Neural cell (in vitro differentiated cells): ENCODE results near the gene EPHA2.

Experiments used
- EP300 ChIP-seq: fragments of 450-650 bp; conservative IDR thresholded peaks from 2 replicates; pipeline ENCODE4 v1.6.1; 2014; ENCODE audit warnings: antibody characterized with exemption, mild to moderate bottlenecking, moderate library complexity; ENCODE audit not compliant: poor library complexity, severe bottlenecking
- EZH2 ChIP-seq: fragments of 200-600, 300-800 bp; shearing (Covaris generic), sonication (generic); IDR thresholded peaks from 2 replicates; pipeline ENCODE4 v1.6.1; 2014; ENCODE audit warnings: antibody characterized with exemption, low read length, borderline replicate concordance, mild to moderate bottlenecking; ENCODE audit not compliant: insufficient read depth, poor library complexity, severe bottlenecking
- MXI1 ChIP-seq: fragments of 450-650 bp; conservative IDR thresholded peaks from 2 replicates; pipeline ENCODE4 v1.6.1; 2014; ENCODE audit warnings: antibody characterized with exemption, mild to moderate bottlenecking; ENCODE audit not compliant: poor library complexity, severe bottlenecking
- POLR2AphosphoS5 ChIP-seq: IDR thresholded peaks from 2 replicates; pipeline ENCODE4 v1.6.1; 2012
- SMC3 ChIP-seq: fragments of 450-650 bp; conservative IDR thresholded peaks from 2 replicates; pipeline ENCODE4 v1.6.1; 2014; ENCODE audit warnings: antibody characterized with exemption, mild to moderate bottlenecking, moderate library complexity; ENCODE audit not compliant: poor library complexity
- TAF1 ChIP-seq: IDR thresholded peaks from 2 replicates; pipeline ENCODE4 v1.6.1; 2012; ENCODE audit warnings: low read depth
- TF ChIP-seq, protein P1 (sequence below): fragments of 450-650 bp; IDR thresholded peaks from 2 replicates; pipeline ENCODE4 v1.5.1; 2014; ENCODE audit warnings: antibody characterized with exemption, mild to moderate bottlenecking, moderate library complexity; ENCODE audit not compliant: poor library complexity, severe bottlenecking
- TF ChIP-seq, protein P2 (sequence below): IDR thresholded peaks from 2 replicates; pipeline ENCODE4 v1.6.1; 2012; ENCODE audit warnings: borderline replicate concordance

DNA sequence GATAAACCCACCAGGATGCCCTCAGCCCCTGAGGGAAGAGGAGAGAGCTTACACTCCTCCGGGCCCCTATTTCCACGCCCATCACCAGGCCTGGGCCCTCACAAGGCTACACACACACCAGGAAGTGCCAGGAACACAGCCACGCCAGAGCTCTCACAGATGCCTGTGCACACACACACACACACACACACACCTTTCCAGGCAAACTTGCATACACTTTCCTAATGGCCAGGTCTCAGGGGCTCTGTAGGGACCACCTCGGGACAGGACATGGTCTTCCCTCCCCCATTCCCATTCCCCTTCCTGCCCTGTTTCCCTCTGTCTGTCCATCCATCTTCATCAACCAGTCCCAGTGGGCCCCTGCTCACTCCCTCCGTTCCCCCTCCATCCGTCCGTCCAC is 9.7 kb upstream of the EPHA2 start:
- TF ChIP-seq, protein P1, sequence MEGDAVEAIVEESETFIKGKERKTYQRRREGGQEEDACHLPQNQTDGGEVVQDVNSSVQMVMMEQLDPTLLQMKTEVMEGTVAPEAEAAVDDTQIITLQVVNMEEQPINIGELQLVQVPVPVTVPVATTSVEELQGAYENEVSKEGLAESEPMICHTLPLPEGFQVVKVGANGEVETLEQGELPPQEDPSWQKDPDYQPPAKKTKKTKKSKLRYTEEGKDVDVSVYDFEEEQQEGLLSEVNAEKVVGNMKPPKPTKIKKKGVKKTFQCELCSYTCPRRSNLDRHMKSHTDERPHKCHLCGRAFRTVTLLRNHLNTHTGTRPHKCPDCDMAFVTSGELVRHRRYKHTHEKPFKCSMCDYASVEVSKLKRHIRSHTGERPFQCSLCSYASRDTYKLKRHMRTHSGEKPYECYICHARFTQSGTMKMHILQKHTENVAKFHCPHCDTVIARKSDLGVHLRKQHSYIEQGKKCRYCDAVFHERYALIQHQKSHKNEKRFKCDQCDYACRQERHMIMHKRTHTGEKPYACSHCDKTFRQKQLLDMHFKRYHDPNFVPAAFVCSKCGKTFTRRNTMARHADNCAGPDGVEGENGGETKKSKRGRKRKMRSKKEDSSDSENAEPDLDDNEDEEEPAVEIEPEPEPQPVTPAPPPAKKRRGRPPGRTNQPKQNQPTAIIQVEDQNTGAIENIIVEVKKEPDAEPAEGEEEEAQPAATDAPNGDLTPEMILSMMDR, result no peak
- no peak for TF ChIP-seq EP300
- no peak for TF ChIP-seq EZH2
- TF ChIP-seq, protein P2, sequence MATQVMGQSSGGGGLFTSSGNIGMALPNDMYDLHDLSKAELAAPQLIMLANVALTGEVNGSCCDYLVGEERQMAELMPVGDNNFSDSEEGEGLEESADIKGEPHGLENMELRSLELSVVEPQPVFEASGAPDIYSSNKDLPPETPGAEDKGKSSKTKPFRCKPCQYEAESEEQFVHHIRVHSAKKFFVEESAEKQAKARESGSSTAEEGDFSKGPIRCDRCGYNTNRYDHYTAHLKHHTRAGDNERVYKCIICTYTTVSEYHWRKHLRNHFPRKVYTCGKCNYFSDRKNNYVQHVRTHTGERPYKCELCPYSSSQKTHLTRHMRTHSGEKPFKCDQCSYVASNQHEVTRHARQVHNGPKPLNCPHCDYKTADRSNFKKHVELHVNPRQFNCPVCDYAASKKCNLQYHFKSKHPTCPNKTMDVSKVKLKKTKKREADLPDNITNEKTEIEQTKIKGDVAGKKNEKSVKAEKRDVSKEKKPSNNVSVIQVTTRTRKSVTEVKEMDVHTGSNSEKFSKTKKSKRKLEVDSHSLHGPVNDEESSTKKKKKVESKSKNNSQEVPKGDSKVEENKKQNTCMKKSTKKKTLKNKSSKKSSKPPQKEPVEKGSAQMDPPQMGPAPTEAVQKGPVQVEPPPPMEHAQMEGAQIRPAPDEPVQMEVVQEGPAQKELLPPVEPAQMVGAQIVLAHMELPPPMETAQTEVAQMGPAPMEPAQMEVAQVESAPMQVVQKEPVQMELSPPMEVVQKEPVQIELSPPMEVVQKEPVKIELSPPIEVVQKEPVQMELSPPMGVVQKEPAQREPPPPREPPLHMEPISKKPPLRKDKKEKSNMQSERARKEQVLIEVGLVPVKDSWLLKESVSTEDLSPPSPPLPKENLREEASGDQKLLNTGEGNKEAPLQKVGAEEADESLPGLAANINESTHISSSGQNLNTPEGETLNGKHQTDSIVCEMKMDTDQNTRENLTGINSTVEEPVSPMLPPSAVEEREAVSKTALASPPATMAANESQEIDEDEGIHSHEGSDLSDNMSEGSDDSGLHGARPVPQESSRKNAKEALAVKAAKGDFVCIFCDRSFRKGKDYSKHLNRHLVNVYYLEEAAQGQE, result no peak
- no peak for TF ChIP-seq TAF1
- TF ChIP-seq POLR2AphosphoS5, result no peak
- no peak for TF ChIP-seq SMC3
- no peak for TF ChIP-seq MXI1
